H1 (cell line): ENCODE results near the gene PRSS23. TPM values are rescaled to one million over a fixed set of nuclear protein-coding genes. Genes with fewer than 3 reads are reported as not detected.

Source experiments
- CHD7 ChIP-seq: fragments of 300-600 bp; sonication (generic); IDR thresholded peaks from 2 replicates; pipeline ENCODE4 v1.7.1; 2012; ENCODE audit warnings: low read length, moderate library complexity, mild to moderate bottlenecking, inconsistent platforms; ENCODE audit not compliant: insufficient replicate concordance
- polyA plus RNA-seq, 7 experiments: library from polyadenylated mRNA; depleted of rRNA in 3 of 7; stranded (reverse) in 5 of 7; unstranded in 2 of 7; fragments of >200 nt in 5 of 7; fragments of 200-250 nt in 2 of 7; gene quantifications; 1 replicate in 5 of 7; 2 replicates in 1 of 7; 4 replicates in 1 of 7; pipeline versions ENCODE4 v1.2.1 to v1.2.3, GENCODE V29; 2011 to 2013; ENCODE audit warnings: missing spikeins in 2 of 7, mixed read lengths in 2 of 7
- total RNA-seq: library from RNA; stranded (reverse); fragmentation: NEBNext Ultra II Directional; extraction: Animal tissue kit (Norgen Biotek cat#: 25700); gene quantifications from 2 replicates; pipeline ENCODE4 v1.2.1, GENCODE V29; 2021

The PRSS23 gene
- total and polyA plus RNA-seq, 2 of the 8 experiments (the other 6 are each of a cell fraction or from before 2014, with no cell fraction given) = 4.4 to 5.6 TPM

GRCh38 chr11:86809561-86809960 lies 9.2 kb downstream of the PRSS23 start (continued):
- no peak for TF ChIP-seq CHD7
